ENCODE results near the gene GRM7. TPM values are rescaled to one million over a fixed set of nuclear protein-coding genes. Genes with fewer than 3 reads are reported as not detected.

GRM7 gene
- total and polyA plus RNA-seq, 2 of the 4 experiments (the other 2 are of a cell fraction) = not detected

DNA sequence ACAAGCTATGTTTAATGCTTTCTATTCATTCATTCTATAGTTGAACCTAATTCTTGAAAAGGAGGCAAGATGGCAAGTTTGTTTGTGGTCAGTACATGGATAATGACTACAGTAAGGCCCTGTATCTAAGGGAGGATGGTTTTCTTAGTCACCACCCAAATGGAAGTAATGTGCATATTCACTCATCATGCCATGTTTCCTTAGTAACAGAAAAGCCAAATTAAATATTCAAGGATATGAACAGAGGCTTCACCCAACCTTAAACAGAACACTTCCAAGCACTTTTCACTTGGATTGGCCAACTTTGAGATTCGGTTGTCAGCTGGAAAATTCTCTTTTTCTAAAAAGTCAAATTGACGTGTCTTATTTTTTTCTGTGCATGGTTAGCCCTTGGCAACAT lies 835.4 kb downstream of the GRM7 start:
- Histone ChIP-seq H3K4me2 (ENCODE audit: low read depth, low read length) (no peak overlapping the region), H3K18ac (ENCODE audit: low read depth, low read length) (no peak overlapping the region), H2AK9ac (replicated peaks; ENCODE audit: low read depth, low read length, poor library complexity) (no peak overlapping the region), H3K36me3 (ENCODE audit: control insufficient read depth, insufficient read depth, low read length) (no peaks in the 10 kb centered on the region), H4K8ac (ENCODE audit: low read depth in 2 of 2, low read length in 2 of 2) (no peak overlapping the region), H3K9me1 (ENCODE audit: insufficient read depth, low read length) (no peaks in the 10 kb centered on the region), H3K9me3 (ENCODE audit: control insufficient read depth, insufficient read depth, low read length) (peaks cover 7% of the 10 kb centered on the region; the same call in 1 of the 2 replicates), H3K23ac (ENCODE audit: low read depth, low read length) (no peak overlapping the region), H4K5ac (ENCODE audit: low read depth, low read length) (no peak overlapping the region), H3K27ac (ENCODE audit: insufficient read depth, low read length) (no peak overlapping the region), H4K20me1 (ENCODE audit: insufficient read depth, low read length) (no peaks in the 10 kb centered on the region), H4K91ac (ENCODE audit: insufficient read depth, low read depth, low read length) (no peak overlapping the region), H3K4me1 (ENCODE audit: control insufficient read depth, insufficient read depth, low read length) (no peaks in the 10 kb centered on the region), H2BK120ac (ENCODE audit: low read depth, low read length) (no peak overlapping the region), H3K4me3 (ENCODE audit: insufficient read depth, low read depth, low read length) (no peak overlapping the region), H2BK20ac (ENCODE audit: low read depth, low read length) (no peak overlapping the region), H2BK15ac (ENCODE audit: low read depth, low read length) (no peak overlapping the region), H3K9ac (ENCODE audit: low read depth, low read length) (no peak overlapping the region), H3K14ac (replicated peaks; ENCODE audit: low read depth, low read length) (no peak overlapping the region), H2BK5ac (ENCODE audit: low read depth, low read length, poor library complexity, severe bottlenecking) (no peak overlapping the region), H3K27me3 (ENCODE audit: control insufficient read depth, insufficient read depth, low read length) (no peaks in the 10 kb centered on the region), H3K79me1 (ENCODE audit: low read depth in 1 of 2, low read length in 2 of 2) (no peaks in the 10 kb centered on the region), H2AFZ (replicated peaks; ENCODE audit: low read length, poor library complexity) (no peak overlapping the region), H2AK5ac (ENCODE audit: low read depth, low read length) (no peak overlapping the region), H3K4ac (ENCODE audit: low read depth, low read length) (no peak overlapping the region), H3K56ac (ENCODE audit: extremely low read depth, insufficient read depth, low read length) (no peak overlapping the region)
- no CpG with 5 or more reads among the region's 2 CpGs for WGBS, 2 experiments (ENCODE audit: extremely low coverage in 2 of 2, insufficient read length in 1 of 2)
- CTCF ChIA-PET = no interaction called here
- BruUV-seq (replicated peaks) = no TSS peak
- in situ Hi-C loops (cut with MboI; ENCODE audit: low sequenced_read_pairs) (no loop called here), intact Hi-C loops (cut with micrococcal nuclease) (no loop called here), dilution Hi-C loops (cut with HindIII; ENCODE audit: low sequenced_read_pairs, unreplicated experiment) (no loop called here)
- DNase-seq = no peak
- TF ChIP-seq CEBPB (IDR thresholded peaks at IDR 0.05; ENCODE audit: low read depth, low read length) (no peak), RAD21 (IDR thresholded peaks at IDR 0.05; ENCODE audit: low read length) (no peak)
- POLR2A ChIA-PET (ENCODE audit: unreplicated experiment) = no interaction called here
- ATAC-seq (ENCODE audit: low read depth) = no peak

Measured in IMR-90 (cell line).